NCI-H2196 (cell line): ENCODE data around the gene LDB2.

ENCODE experiments used
- DNase-seq: peaks from one replicate; lab custom pipeline; 2025; ENCODE audit not compliant: unreplicated experiment; lab: John Stamatoyannopoulos, UW

LDB2 gene

GRCh38 chr4:16691450-16691849 is 207.0 kb downstream of the LDB2 start:
- DNase-seq = no peak

- no peak for DNase-seq
Measured at GRCh38 chr4:16687845-16688244, 210.6 kb downstream of the LDB2 start.

GRCh38 chr4:16687011-16687410 is 211.4 kb downstream of the LDB2 start:
- DNase-seq = no peak

GRCh38 chr4:16686195-16686594 is 212.2 kb downstream of the LDB2 start:
- no peak for DNase-seq

GRCh38 chr4:16685536-16685935 is 212.9 kb downstream of the LDB2 start:
- no peak for DNase-seq

- no peak for DNase-seq
Measured at GRCh38 chr4:16684935-16685334, 213.5 kb downstream of the LDB2 start.

GRCh38 chr4:16684097-16684496 is 214.3 kb downstream of the LDB2 start:
- DNase-seq = no peak

GRCh38 chr4:16682975-16683374 is 215.5 kb downstream of the LDB2 start:
- no peak for DNase-seq

- no peak for DNase-seq
Measured at GRCh38 chr4:16677001-16677944, 221.2 kb downstream of the LDB2 start.

GRCh38 chr4:16676230-16676770 is 222.1 kb downstream of the LDB2 start:
- no peak for DNase-seq

GRCh38 chr4:16674082-16674481 is 224.4 kb downstream of the LDB2 start:
- no peak for DNase-seq

- no peak for DNase-seq
Measured at GRCh38 chr4:16672421-16672820, 226.0 kb downstream of the LDB2 start.

- no peak for DNase-seq
Measured at GRCh38 chr4:16671741-16672140, 226.7 kb downstream of the LDB2 start.

- no peak for DNase-seq
Measured at GRCh38 chr4:16670727-16671126, 227.7 kb downstream of the LDB2 start.

- DNase-seq = no peak
Measured at GRCh38 chr4:16669036-16669435, 229.4 kb downstream of the LDB2 start.

- no peak for DNase-seq
Measured at GRCh38 chr4:16668488-16668887, 230.0 kb downstream of the LDB2 start.

GRCh38 chr4:16667464-16667863 is 231.0 kb downstream of the LDB2 start:
- DNase-seq = no peak

GRCh38 chr4:16665942-16666551 is 232.4 kb downstream of the LDB2 start:
- no peak for DNase-seq

GRCh38 chr4:16663732-16664131 is 234.7 kb downstream of the LDB2 start:
- no peak for DNase-seq

- no peak for DNase-seq
Measured at GRCh38 chr4:16663307-16663706, 235.1 kb downstream of the LDB2 start.

- no peak for DNase-seq
Measured at GRCh38 chr4:16661813-16662212, 236.6 kb downstream of the LDB2 start.

GRCh38 chr4:16660656-16661055 is 237.8 kb downstream of the LDB2 start:
- DNase-seq = no peak
